WTC11 (cell line): Measurements from ENCODE around the gene NPAS3.

ENCODE experiments used
- ATF3 ChIP-seq: sonication (generic); formaldehyde crosslinking; conservative IDR thresholded peaks from 2 replicates; pipeline ENCODE4 v1.8.1; 2022; ENCODE audit warnings: mild to moderate bottlenecking, missing genetic modification reagents
- CREB1 ChIP-seq: sonication (generic); formaldehyde crosslinking; IDR thresholded peaks from 2 replicates; pipeline ENCODE4 v1.8.0; 2023; ENCODE audit warnings: mild to moderate bottlenecking, missing genetic modification reagents
- FOXP1 ChIP-seq: sonication (generic); formaldehyde crosslinking; IDR thresholded peaks from 2 replicates; pipeline ENCODE4 v1.8.0; 2022; ENCODE audit warnings: missing genetic modification reagents, mild to moderate bottlenecking, moderate library complexity, borderline replicate concordance
- MLX ChIP-seq: sonication (generic); formaldehyde crosslinking; IDR thresholded peaks from 2 replicates; pipeline ENCODE4 v1.8.1; 2023; ENCODE audit warnings: mild to moderate bottlenecking, missing genetic modification reagents, moderate library complexity
- NR3C1 ChIP-seq: sonication (generic); formaldehyde crosslinking; conservative IDR thresholded peaks from 2 replicates; pipeline ENCODE4 v1.8.1; 2023; ENCODE audit warnings: low read depth, mild to moderate bottlenecking, missing genetic modification reagents
- TEAD1 ChIP-seq: sonication (generic); formaldehyde crosslinking; IDR thresholded peaks from 2 replicates; pipeline ENCODE4 v1.8.0; 2022; ENCODE audit warnings: mild to moderate bottlenecking, missing genetic modification reagents
- TP53 ChIP-seq: sonication (generic); formaldehyde crosslinking; IDR thresholded peaks from 2 replicates; pipeline ENCODE4 v1.8.1; 2023; ENCODE audit warnings: mild to moderate bottlenecking, missing genetic modification reagents
- TF ChIP-seq, protein P1 (sequence below): sonication (generic); formaldehyde crosslinking; IDR thresholded peaks from 2 replicates; pipeline ENCODE4 v1.8.1; 2022; ENCODE audit warnings: low read depth, missing genetic modification reagents, borderline replicate concordance
- TF ChIP-seq, protein P2 (sequence below): fragments of 200-600 bp; IDR thresholded peaks from 2 replicates; pipeline ENCODE4 v1.8.0; 2022; ENCODE audit warnings: antibody characterized with exemption

DNA sequence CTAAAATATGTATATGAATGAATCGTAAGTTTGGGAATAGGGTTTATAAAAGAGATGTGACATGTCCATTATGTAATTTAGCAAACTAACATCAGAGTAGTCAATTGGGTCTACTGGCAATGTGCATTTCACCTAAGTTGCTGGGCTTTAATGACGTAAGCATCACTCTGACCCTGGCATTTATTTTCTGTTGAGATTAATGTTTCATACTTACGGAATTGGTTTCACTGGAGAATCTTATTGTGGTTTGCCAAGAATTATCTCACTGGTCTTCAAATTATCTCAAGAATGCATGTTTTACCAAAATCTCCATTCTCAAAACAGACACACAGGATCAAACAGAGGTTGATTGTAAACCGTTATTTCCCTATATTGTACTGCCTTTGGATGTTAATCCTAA, 437.1 kb downstream of the NPAS3 start:
- TF ChIP-seq, protein P1, sequence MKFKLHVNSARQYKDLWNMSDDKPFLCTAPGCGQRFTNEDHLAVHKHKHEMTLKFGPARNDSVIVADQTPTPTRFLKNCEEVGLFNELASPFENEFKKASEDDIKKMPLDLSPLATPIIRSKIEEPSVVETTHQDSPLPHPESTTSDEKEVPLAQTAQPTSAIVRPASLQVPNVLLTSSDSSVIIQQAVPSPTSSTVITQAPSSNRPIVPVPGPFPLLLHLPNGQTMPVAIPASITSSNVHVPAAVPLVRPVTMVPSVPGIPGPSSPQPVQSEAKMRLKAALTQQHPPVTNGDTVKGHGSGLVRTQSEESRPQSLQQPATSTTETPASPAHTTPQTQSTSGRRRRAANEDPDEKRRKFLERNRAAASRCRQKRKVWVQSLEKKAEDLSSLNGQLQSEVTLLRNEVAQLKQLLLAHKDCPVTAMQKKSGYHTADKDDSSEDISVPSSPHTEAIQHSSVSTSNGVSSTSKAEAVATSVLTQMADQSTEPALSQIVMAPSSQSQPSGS (CRISPR knock-in tag) = no peak
- TF ChIP-seq, protein P2, sequence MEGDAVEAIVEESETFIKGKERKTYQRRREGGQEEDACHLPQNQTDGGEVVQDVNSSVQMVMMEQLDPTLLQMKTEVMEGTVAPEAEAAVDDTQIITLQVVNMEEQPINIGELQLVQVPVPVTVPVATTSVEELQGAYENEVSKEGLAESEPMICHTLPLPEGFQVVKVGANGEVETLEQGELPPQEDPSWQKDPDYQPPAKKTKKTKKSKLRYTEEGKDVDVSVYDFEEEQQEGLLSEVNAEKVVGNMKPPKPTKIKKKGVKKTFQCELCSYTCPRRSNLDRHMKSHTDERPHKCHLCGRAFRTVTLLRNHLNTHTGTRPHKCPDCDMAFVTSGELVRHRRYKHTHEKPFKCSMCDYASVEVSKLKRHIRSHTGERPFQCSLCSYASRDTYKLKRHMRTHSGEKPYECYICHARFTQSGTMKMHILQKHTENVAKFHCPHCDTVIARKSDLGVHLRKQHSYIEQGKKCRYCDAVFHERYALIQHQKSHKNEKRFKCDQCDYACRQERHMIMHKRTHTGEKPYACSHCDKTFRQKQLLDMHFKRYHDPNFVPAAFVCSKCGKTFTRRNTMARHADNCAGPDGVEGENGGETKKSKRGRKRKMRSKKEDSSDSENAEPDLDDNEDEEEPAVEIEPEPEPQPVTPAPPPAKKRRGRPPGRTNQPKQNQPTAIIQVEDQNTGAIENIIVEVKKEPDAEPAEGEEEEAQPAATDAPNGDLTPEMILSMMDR = no peak
- TF ChIP-seq ATF3 = no peak
- TF ChIP-seq CREB1 (CRISPR knock-in tag) = no peak
- no peak for TF ChIP-seq TEAD1 (CRISPR knock-in tag)
- TF ChIP-seq TP53 (CRISPR knock-in tag) = no peak
- no peak for TF ChIP-seq NR3C1
- no peak for TF ChIP-seq MLX (CRISPR knock-in tag)
- TF ChIP-seq FOXP1 (CRISPR knock-in tag) = no peak
